Epidermal melanocyte (primary cell): ENCODE data around the gene ZNF236.
A peak's percentile ranks its signal among the peaks of the same experiment; 100 is the strongest.
"Not testable (repeated sequence)": the region's sequence is repeated elsewhere in the genome, so short reads cannot be mapped to it uniquely, and the experiment has no call there.

Experiments
- DNase-seq: peaks from one replicate; pipeline ENCODE4 v3.0.0; 2011; ENCODE audit warnings: low spot score; ENCODE audit not compliant: insufficient read length

Gene ZNF236

GRCh38 chr18:76822506-76823160 is at the start of gene ZNF236:
TSS of gene ZNF236 (plus strand) at chr18:76822557. CDS start at chr18:76822608, 51 bp downstream.
- peak; percentile 73 for DNase-seq

DNA sequence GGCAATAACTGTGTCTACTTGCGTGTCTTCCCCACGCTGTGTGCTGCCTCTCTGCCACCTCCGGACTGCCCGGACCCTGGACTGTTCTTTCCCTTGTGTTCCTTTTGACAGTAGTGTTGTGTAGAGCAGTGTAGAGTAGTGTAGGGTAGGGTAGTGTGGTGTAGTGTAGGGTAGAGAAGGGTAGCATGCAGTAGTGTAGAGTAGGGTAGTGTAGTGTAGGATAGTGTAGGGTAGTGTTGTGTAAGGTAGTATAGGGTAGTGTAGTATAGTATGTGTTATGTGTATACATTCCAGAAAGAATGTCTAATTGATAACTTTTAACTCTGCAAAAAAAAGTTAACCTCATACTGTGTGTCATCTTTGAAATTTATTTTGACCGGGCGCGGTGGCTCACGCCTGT is 49.7 kb upstream of the ZNF236 start:
- DNase-seq: no peak

GRCh38 chr18:76777036-76777435 is 45.3 kb upstream of the ZNF236 start:
- DNase-seq: not testable (repeated sequence)

- no peak for DNase-seq
Measured at GRCh38 chr18:76783786-76784484, 38.4 kb upstream of the ZNF236 start.

GRCh38 chr18:76785872-76786271 is 36.5 kb upstream of the ZNF236 start:
- no peak for DNase-seq

- no peak for DNase-seq
Measured at GRCh38 chr18:76788571-76789317, 33.6 kb upstream of the ZNF236 start.

- DNase-seq: no peak
Measured at GRCh38 chr18:76791106-76791505, 31.3 kb upstream of the ZNF236 start.

- DNase-seq: no peak
Measured at GRCh38 chr18:76791642-76792041, 30.7 kb upstream of the ZNF236 start.

- no peak for DNase-seq
Measured at GRCh38 chr18:76794326-76794725, 28.0 kb upstream of the ZNF236 start.

DNA sequence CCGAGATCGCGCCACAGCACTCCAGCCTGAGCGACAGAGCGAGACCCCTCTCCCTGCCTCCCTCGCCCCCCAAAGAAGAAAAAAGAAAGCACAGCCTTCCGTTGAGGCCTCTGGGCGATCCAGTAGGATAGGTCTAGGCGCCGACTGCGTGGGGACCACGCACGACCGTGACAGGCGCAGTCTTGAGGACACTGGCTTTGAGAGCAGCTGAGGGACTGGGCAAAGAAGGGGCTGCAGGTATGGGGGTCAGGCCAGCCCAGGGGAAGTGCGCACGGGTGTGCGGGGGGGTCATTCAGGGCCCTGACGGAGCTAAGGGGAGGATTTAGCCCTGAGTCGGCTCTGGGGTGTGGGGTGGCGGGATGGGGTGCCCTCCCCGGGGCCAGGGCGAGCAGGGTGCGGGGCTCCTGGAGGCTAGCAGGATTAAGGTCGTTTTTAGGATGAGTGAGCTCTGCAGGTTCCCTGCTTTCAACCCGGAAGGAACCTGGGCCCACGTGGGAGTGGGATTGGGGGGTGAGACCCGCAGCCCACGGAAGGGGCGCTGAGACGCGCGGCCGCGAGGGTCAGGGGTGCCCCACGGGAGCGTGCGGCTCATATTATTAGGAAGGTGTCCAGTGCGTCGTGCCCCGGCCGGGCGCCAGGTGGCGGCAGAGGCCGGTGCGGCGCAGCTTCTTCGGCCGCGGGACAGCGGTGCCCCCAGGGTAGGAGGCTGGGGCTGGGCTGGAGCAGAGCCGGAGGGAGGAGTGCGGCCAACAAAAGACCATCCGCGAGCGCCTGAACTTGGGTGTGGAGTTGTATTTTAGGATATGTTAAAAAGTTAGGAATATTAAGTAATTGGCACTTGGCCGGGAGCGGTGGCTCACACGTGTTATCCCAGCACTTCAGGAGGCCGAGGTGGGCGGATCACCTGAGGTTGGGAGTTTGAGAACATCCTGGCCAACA is 20.5 kb upstream of the ZNF236 start:
- DNase-seq: peak; percentile 63

DNA sequence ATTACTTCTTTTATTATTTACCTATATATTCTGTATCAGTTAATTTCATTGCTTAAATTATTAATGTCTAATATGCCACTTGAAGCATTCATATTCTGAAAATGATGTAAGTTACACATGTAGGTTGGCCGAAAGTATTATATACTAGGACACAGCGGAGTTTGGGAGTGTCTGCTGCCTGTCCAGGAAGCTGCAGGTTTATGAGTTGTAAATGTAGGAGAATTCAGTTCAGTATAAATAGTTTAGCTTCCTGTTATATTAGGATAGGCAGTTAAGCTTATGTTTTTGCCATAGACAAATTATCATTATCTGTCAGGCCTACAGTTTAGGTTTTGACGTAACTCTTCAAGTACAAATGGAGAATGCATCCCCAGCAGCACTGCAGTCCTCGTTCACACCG is 18.9 kb upstream of the ZNF236 start:
- DNase-seq: no peak

- DNase-seq: peak; percentile 55
Measured at GRCh38 chr18:76803814-76804213, 18.5 kb upstream of the ZNF236 start.

- DNase-seq: no peak
Measured at GRCh38 chr18:76805221-76805620, 17.1 kb upstream of the ZNF236 start.

GRCh38 chr18:76806301-76806700 is 16.1 kb upstream of the ZNF236 start:
- no peak for DNase-seq

DNA sequence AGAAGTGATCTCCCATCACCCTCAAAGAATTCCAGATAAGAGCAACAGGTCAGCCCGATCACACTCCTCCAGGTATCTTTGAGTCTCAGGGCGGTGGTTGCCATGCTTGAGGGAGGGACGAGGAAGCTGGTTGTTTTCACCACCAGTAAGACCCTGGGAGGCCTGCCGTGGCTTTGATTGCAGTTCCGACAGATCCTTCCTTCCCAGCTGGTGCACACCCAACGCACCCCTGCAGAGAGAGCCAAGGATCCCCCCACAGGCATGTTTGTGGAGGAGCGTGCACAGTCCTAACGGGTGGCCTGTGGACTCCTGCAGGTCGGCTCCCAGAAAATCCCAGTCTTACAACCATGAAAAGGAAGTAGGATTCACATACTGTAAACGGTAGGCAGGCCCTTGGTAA is 13.8 kb upstream of the ZNF236 start:
- DNase-seq: no peak

GRCh38 chr18:76811530-76811929 is 10.8 kb upstream of the ZNF236 start:
- DNase-seq: not testable (repeated sequence)

GRCh38 chr18:76814256-76814655 is 8.1 kb upstream of the ZNF236 start:
- no peak for DNase-seq

GRCh38 chr18:76816127-76816526 is 6.2 kb upstream of the ZNF236 start:
- DNase-seq: no peak

GRCh38 chr18:76817888-76818611 is 4.3 kb upstream of the ZNF236 start:
- DNase-seq: no peak

- no peak for DNase-seq
Measured at GRCh38 chr18:76819411-76820136, 2.8 kb upstream of the ZNF236 start.
